Fibroblast of lung (primary cell): ENCODE results near the gene PPARGC1A.

Source experiments
- EZH2 ChIP-seq: IDR thresholded peaks from 2 replicates; pipeline ENCODE4 v1.5.1; 2012; ENCODE audit warnings: low read length, control low read depth, mild to moderate bottlenecking; ENCODE audit errors: missing control alignments
- TF ChIP-seq, protein P1 (sequence below), 2 donors: IDR thresholded peaks in 1 of 2; conservative IDR thresholded peaks in 1 of 2; 1 replicate in 1 of 2; 2 replicates in 1 of 2; pipeline ENCODE4 v1.5.1; 2011 to 2012; ENCODE audit warnings: low read length in 2 of 2, control low read depth in 1 of 2, inconsistent platforms in 1 of 2, low read depth in 1 of 2, mild to moderate bottlenecking in 1 of 2

DNA sequence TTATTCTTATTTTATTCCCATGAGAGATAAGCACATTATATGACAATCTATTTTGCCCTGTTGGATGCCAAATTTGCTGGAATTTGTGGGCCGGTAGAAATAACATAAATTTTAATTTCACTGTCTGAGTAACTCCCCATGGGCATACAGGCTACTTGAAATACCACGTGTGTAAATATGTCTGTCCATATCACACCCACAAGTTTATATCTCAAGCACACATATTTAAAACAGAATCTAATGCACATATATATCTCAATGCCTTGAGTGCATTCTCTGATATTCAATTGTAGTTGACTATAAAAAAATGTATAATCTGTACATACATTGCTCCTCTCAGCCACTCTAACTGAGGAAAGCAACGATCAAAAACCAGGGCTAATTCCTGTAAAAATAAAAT is 51.2 kb downstream of the PPARGC1A start:
- TF ChIP-seq, protein P1, sequence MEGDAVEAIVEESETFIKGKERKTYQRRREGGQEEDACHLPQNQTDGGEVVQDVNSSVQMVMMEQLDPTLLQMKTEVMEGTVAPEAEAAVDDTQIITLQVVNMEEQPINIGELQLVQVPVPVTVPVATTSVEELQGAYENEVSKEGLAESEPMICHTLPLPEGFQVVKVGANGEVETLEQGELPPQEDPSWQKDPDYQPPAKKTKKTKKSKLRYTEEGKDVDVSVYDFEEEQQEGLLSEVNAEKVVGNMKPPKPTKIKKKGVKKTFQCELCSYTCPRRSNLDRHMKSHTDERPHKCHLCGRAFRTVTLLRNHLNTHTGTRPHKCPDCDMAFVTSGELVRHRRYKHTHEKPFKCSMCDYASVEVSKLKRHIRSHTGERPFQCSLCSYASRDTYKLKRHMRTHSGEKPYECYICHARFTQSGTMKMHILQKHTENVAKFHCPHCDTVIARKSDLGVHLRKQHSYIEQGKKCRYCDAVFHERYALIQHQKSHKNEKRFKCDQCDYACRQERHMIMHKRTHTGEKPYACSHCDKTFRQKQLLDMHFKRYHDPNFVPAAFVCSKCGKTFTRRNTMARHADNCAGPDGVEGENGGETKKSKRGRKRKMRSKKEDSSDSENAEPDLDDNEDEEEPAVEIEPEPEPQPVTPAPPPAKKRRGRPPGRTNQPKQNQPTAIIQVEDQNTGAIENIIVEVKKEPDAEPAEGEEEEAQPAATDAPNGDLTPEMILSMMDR (conservative IDR thresholded peaks at IDR 0.05 in 1 of 2, IDR thresholded peaks at IDR 0.05 in 1 of 2; ENCODE audit: low read depth in 1 of 2, low read length in 2 of 2), result no peak
- TF ChIP-seq EZH2, result no peak
